Kidney epithelial cell (primary cell): ENCODE measurements around the gene GPR171. TPM values are rescaled to one million over a fixed set of nuclear protein-coding genes. Genes with fewer than 3 reads are reported as not detected.

Experiments used
- DNase-seq: peaks from one replicate; pipeline ENCODE4 v3.0.0-alpha.2; 2010; ENCODE audit warnings: low read depth
- H3K27me3 ChIP-seq: 2 replicates; pipeline ENCODE4 v1.6.0; 2011; ENCODE audit warnings: low read length; ENCODE audit not compliant: control insufficient read depth, insufficient read depth
- H3K36me3 ChIP-seq: 2 replicates; pipeline ENCODE4 v1.5.1; 2011; ENCODE audit warnings: low read length; ENCODE audit not compliant: control insufficient read depth, insufficient read depth
- H3K4me3 ChIP-seq: 2 replicates; pipeline ENCODE4 v1.5.1; 2011; ENCODE audit warnings: low read depth, mild to moderate bottlenecking, control low read depth, low read length
- CTCF ChIP-seq: IDR thresholded peaks from 2 replicates; pipeline ENCODE4 v1.5.1; 2011; ENCODE audit warnings: mild to moderate bottlenecking, moderate library complexity, low read length, control low read depth, inconsistent platforms; ENCODE audit not compliant: insufficient read depth, poor library complexity, severe bottlenecking
- total RNA-seq: library from RNA; depleted of rRNA; stranded (reverse); fragments of >200 nt; gene quantifications from 2 replicates; pipeline ENCODE4 v1.2.3, GENCODE V29; 2015

The GPR171 gene
- total RNA-seq, 1 donor from 2014 or later: not detected

- H3K4me3 ChIP-seq: no peak overlapping the region
- H3K27me3 ChIP-seq: no peaks in the 10 kb centered on the region
- TF ChIP-seq CTCF: no peak
- no peaks in the 10 kb centered on the region for H3K36me3 ChIP-seq
- no peak for DNase-seq
Observed at GRCh38 chr3:151199554-151200438, 3.2 kb downstream of the GPR171 start.

DNA sequence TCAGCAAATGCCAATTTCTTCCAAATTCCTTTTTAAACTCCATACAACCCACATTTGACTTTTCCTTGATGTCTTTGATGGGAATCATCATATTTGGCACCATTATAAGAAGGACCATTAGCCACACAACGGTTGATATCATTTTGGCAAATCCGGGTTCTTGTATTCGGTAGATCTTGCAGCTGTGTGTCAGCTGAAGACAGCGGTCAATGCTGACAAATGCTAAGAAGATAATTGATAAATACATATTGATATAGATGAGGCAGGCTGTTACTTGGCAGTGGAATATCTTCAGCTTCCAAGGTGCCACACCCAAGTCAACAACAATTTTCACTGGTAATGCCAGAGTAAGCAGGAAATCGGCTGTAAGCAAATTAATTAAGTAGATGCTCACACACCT, 4.2 kb downstream of the GPR171 start:
- Histone ChIP-seq H3K27me3 (no peaks in the 10 kb centered on the region), H3K36me3 (no peaks in the 10 kb centered on the region), H3K4me3 (no peak overlapping the region)
- TF ChIP-seq CTCF: no peak
- DNase-seq: no peak

GRCh38 chr3:151197981-151198767, 4.8 kb downstream of the GPR171 start:
- no peak overlapping the region for H3K4me3 ChIP-seq
- no peak for TF ChIP-seq CTCF
- no peaks in the 10 kb centered on the region for H3K36me3 ChIP-seq
- H3K27me3 ChIP-seq: no peaks in the 10 kb centered on the region
- DNase-seq: no peak

DNA sequence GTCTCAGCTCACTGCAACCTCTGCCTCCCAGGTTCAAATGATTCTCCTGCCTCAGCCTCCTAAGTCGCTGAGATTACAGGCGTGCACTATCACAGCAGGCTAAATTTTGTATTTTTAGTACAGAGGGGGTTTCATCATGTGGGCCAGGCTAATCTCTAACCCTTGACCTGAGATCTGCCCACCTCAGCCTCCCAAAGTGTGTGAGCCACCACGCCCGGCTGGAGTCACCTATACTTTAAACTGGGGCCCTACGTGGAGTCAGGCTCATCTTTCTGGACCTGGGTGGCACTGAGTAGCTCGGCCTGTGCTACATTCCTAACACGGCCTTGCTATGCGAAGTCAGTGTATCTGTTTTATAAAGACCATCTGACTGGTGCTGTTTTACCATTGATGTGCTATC, 5.8 kb downstream of the GPR171 start:
- TF ChIP-seq CTCF: no peak
- no peak for DNase-seq
- no peak overlapping the region for H3K4me3 ChIP-seq
- H3K27me3 ChIP-seq: no peaks in the 10 kb centered on the region
- no peaks in the 10 kb centered on the region for H3K36me3 ChIP-seq

DNA sequence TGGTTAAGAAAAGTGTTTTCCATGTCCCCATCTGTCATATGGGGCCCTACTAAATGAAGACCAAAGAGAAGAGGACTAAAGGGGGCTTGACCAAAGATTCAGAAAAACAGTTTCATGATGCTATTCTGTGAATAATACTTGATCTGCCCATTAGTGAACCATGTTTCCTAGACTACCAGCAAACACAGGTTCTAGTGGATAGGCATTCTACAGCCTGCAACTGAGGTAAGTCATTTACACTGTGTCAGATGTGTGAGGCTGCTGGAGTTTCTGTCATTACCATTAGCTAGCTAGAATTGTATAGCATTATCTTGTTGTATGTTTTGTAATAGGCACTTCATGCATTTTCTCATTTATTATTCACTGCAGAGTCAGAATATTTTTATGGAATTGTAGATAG, 6.6 kb downstream of the GPR171 start:
- Histone ChIP-seq H3K4me3 (no peak overlapping the region), H3K36me3 (no peaks in the 10 kb centered on the region), H3K27me3 (no peaks in the 10 kb centered on the region)
- no peak for DNase-seq
- no peak for TF ChIP-seq CTCF
